ENCODE results near the gene IPO11.
"Not testable (repeated sequence)": the region's sequence is repeated elsewhere in the genome, so short reads cannot be mapped to it uniquely, and the experiment has no call there.

IPO11 gene

GRCh38 chr5:62521319-62521718 lies 108.8 kb downstream of the IPO11 start:
- DNase-seq: no peak

DNA sequence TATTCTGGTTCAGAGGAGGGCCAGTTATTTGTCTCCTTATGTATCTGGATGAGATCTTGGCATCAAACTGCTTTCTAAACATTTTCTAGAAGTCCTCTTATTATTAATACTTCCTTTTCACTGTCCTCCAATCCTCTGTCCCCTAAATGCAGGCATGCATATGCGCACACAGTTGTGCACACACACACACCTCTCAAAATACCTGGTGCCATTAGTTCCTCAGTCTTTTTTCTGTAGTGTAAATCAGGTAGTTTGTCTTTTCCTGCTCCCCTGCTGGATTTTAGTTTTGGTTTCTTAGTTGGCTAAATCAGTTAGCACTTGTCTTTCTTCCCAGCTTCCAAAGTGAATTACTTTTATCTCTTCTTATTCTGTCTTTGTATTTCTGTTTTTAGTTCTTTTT lies 110.2 kb downstream of the IPO11 start:
- DNase-seq: no peak

DNA sequence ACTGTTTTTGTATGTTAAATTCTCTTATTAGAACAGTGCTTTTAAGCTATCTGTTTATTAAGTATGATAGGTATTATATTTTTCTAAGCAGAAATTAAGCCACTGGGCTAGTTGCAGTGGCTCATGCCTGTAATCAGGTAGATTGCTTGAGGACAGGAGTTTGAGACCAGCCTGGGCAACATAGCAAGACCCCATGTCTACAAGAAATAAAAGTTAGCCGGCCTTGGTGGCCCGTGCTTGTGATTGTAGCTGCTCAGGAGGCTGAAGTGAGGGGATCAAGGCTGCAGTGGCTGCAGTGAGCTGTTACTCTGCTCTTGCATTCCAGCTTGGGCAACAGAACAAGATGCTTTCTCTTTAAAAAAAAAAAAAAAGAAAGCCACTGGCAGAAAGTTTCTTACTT lies 121.0 kb downstream of the IPO11 start:
- DNase-seq: no peak

DNA sequence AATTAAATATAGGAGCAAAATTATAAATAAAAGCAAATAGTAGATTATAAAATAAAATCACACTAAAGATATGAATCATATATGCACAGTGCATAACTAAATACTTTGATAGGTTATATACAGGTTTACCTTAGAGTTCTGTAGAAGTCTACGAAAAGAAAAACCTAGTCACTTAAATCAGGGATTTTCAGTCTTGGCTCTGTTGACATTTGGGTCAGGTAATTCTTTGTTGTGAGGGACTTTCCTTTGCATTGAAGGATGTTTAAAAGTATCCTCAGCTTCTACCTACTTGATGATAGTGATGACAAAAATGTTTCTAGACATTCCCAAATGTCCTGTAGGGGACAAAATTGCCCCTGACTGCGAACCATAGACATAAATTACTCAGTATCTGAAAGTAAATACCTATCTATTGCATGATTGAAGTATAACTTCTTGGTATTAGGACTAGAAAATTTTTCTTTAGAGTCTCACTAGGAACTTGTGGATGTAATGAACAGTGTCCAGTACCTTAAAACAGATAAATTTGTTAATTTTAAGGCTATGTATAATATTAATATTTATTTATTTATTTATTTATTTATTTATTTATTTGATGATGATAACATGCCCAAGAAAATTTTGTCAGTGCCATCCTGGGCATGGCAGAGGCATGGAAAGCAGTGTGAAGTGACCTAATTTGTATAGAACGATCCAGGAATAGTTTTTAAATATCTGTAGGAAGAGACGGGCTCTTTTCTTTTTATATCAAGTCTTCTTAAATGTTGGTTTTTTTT lies 122.1 kb downstream of the IPO11 start:
- DNase-seq: no peak

DNA sequence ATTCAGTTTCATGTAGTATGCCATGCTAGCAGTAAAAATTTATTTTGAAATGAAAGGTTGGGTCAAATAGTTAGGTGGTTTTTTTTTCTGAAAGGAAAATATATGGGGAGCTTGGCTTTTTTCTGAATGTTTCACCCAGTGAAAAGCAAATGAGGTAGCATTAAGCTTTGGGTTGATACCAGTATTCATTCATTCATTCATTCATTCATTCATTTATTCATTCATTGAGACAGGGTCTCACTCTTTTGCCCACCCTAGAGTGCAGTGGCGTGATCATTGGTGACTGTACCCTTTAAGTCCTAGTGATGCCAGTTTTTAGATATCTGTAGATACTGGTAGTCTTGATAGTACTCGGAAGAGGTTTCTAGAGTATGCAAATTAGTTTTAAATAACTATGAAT lies 123.7 kb downstream of the IPO11 start:
- DNase-seq: no peak

- no peak for DNase-seq
These were observed 124.2 kb downstream of the IPO11 start for GRCh38 chr5:62536783-62537182.

- DNase-seq: no peak
These were observed 125.7 kb downstream of the IPO11 start for GRCh38 chr5:62538017-62538942.

DNA sequence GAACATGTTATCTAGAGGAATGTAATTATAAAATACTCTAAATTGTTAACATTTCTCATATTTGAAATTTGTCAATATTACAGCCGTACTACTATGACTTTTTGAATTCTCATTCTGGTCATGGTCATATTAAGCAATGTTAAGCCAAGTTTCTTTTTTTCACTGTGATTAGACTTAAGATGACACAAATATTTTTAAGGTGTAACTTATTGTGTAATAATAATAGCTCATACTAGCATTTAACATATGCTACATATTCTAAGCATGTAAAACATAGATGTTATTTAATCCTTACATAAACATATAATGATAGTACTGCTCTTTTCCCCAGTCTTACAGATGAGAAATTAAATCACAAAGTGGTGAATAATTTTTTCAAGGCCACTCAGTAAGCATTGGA lies 130.2 kb downstream of the IPO11 start:
- DNase-seq: no peak

DNA sequence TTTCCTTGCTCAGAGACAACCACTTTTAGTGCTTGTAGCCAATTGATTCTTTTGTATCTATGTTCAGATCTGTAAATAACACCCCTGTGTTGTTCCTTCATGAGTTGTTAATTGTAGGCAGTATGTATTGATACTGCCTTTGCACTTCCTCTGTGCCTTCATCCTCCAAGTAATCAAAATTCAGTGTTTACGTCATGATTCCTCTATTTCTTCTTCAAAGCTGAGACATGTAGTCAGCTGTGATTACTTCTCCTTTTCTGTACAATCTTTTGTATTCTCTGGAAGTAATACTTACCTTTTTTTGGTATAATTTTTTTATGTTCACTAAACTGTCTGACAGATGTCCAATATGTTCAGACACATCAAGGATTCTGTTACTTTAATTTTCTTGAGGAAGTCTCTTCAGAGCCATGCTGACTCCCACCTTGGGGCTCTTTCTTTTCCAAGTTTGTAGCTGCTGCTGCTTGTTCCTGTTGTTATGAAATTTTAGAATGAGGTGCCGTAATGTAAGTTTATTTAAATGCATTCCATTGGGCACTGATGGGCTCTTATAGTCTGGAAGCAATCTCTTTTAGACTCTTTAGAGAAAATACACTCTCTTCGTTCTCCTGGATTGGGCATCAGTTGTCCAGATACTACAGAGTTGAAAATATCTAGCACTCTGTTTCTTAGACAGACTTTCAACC lies 135.5 kb downstream of the IPO11 start:
- no peak for DNase-seq

GRCh38 chr5:62550103-62550502 lies 137.5 kb downstream of the IPO11 start:
- DNase-seq: no peak

DNA sequence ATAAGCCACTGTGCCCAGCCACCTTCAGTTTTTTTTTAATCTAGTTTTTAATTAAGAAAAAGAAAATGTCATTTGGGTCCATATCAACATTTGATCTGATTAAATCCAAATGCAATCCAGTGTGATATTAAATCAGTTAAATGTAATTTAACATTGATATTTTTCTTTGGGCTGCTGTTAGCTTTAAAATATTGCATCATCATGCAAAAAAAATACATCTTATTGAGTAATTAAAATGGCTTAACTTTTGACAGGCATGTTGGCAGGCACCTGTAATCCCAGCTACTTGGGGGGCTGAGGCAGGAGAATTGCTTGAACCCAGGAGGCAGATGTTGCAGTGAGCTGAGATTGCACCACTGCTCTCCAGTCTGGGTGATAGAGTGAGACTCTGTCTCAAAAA lies 143.4 kb downstream of the IPO11 start:
- DNase-seq: no peak

DNA sequence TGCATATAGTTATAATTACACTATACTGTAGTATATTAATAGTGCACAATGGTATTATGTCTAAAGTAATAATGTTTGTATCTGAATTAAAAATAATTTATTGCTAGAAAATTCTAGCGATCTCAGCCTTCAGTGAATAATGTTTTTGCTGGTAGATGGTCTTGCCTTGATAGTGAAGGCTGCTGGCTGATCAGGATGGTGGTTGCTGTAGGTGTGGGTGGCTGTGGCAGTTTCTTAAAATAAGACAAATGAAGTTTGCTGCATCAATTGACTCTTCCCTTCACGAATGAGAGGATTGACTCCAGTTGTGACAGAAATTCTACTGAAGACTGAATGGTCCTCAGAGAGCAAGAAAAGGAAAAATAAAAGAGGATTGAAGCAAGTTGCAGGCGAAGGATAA lies 146.4 kb downstream of the IPO11 start:
- no peak for DNase-seq

DNA sequence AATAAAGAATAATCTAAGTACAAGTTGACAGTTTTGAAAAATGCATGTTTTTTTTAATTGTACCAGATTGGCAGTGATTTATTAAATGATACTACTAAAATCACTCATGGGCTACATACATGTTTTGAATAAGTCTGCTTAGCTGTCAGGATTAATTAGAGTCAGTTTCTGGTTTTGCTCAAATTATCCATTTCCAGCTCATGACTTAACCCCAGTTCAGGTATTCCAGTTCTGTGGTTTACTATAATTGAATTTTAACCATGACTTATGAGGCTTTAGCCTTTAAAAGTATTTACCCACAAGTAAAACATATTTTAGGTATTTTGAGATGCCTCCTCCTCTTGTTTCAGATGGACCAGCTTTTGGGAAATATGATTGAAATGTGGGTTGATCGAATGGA lies 148.2 kb downstream of the IPO11 start:
- DNase-seq: no peak

DNA sequence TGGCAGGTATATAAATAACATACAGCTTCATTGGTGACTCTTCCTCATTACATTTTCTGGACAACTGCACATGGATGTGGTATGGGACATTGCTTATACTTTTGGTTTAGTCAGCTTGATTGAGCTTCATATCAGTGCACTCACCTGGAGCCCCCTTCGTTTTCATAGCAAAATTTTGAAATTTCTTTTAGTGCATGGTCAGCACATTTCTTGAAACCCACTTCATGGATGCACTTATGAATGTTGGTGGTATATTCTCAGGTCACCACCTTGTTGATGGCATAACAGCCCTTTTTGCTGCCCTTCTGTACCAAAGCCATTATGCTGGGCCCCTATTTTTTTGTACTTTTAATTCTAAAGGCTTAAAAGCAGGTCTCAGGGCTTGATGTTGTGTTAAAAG lies 149.3 kb downstream of the IPO11 start:
- no peak for DNase-seq

DNA sequence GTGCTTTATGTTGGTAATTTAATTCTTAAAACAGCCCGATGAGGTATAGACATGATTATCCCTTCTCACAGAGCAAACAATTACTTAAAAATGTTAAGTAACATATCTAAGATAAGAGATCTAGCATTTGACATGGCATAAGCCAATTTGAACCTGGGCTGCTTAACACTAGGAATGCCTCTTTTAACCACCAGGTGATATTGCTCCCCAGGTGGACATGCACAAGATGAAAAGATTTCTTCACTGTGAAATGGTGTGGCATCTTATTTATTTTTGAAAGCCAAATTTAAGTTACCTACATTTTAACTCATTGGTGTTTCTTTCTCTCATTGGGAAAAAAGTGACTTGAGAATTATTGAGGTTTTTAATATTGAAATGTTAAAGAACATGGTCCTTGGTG lies 150.3 kb downstream of the IPO11 start:
- DNase-seq: no peak

- no peak for DNase-seq
These were observed 151.5 kb downstream of the IPO11 start for GRCh38 chr5:62564101-62564500.

DNA sequence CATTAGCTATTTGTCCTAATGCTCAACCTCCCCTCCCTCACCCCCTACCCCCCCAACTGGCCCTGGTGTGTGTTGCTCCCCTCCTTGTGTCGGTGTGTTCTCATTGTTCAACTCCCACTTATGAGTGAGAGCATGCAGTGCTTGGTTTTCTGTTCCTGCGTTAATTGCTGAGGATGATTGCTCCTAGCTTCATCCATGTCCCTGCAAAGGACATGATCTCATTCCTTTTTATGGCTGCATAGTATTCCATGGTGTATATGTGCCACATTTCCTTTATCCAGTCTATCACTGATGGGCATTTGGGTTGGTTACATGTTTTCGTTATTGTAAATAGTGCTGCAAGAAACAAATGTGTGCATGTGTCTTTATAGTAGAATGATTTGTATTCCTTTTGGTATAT lies 153.2 kb downstream of the IPO11 start:
- not testable (repeated sequence) for DNase-seq

- no peak for DNase-seq
These were observed 155.6 kb downstream of the IPO11 start for GRCh38 chr5:62568143-62568542.

- DNase-seq: no peak
These were observed 156.4 kb downstream of the IPO11 start for GRCh38 chr5:62568800-62569432.

DNA sequence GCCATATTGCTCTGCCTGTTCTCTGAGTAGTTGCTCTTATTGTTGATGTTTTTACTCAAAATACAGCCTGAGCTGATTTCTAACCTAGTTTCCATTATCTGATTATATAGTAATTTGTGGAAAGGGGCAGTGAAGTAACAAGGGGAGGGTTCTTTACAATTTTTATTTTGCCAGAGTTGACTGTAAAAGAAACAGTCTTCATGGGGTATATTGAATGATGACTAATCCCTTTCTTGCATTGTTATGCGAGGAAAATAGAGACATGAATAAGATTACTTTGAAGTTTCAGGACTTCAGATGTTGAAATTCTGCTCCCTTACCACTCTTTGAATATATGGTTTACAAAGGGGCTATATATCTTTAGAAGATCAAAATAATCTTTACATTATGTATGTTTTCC lies 156.9 kb downstream of the IPO11 start:
- DNase-seq: no peak

DNA sequence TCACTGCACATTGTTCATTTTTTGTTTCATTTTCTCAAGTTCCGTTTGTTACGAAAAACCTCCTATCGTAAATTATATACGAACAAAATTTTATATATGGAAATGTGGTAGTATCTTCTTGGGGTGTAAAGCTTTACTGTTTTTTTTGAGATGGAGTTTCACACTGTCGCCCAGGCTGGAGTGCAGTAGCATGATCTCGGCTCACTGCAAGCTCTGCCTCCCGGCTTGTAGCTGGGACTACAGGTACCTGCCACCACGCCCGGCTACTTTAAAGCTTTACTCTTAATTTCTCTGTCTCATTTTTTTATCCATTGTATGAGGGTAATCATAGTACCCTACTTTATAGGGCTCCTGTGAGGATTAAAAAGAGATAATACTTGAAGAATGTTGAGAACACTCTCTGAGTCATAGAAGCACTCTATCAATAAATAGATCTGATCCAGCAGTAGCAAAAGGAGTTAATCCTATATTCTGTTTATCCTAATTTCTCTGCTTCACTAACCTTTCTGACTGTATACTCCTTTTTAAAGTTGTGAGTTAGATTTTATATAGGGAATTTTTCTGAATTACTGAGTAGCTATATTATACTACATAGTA lies 160.5 kb downstream of the IPO11 start:
- DNase-seq: no peak

DNA sequence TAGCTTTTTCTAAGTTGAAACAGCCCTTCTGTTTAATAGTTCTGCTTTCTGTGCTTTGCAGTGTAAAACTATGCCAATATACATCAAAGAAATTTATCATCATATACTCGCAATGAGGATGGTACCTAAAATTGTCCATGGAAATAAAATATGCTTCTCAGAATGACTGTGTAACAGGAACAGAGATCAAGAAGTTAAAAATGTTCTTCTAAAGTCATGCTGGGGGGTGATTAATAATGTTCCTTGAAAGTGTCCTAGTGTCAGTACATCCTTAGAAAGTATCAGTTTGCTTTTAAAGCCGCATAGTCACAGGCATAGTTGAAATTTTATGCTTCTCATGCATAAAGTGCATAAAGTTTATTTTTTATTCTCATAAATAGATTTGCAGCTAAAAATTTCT lies 162.0 kb downstream of the IPO11 start:
- no peak for DNase-seq

DNA sequence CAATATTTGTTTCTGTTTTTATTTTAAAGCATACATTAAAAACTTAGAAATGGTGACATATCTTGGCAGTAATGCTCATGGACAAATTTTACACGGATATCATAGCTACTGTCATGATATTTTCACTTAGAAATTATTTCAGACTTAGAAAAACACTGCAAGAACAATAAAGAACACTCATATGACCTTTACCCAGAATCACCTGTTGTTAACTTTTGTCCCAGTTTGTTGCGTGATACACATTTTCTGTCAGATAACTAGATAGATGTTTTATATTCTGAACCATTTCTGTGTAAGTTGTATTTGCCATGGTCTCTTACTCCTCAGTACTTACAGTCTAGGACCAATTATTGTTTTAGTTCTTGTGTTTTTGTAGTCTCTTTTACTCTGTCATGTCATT lies 162.5 kb downstream of the IPO11 start:
- no peak for DNase-seq
